ENCODE measurements around the gene MDC1.
"Not testable (repeated sequence)": the region's sequence is repeated elsewhere in the genome, so short reads cannot be mapped to it uniquely, and the experiment has no call there.

Gene MDC1

GRCh38 chr6:30717129-30717844 is at the start of gene MDC1:
MDC1 (minus strand) TSS chr6:30717281; CDS start chr6:30715175, 2,106 bp downstream.
- DNase-seq (ENCODE audit: low spot score) = peak; percentile 100

- no peak for DNase-seq (ENCODE audit: low spot score)
Measured at GRCh38 chr6:30766461-30767157, 49.5 kb upstream of the MDC1 start.

- DNase-seq (ENCODE audit: low spot score) = not testable (repeated sequence)
Measured at GRCh38 chr6:30765495-30765894, 48.4 kb upstream of the MDC1 start.

GRCh38 chr6:30764490-30765043 is 47.5 kb upstream of the MDC1 start:
- not testable (repeated sequence) for DNase-seq (ENCODE audit: low spot score)

- DNase-seq (ENCODE audit: low spot score) = no peak
Measured at GRCh38 chr6:30763618-30764489, 46.8 kb upstream of the MDC1 start.

GRCh38 chr6:30763155-30763617 is 46.1 kb upstream of the MDC1 start:
- no peak for DNase-seq (ENCODE audit: low spot score)

- DNase-seq (ENCODE audit: low spot score) = no peak
Measured at GRCh38 chr6:30761791-30762429, 44.8 kb upstream of the MDC1 start.

GRCh38 chr6:30760549-30760948 is 43.5 kb upstream of the MDC1 start:
- DNase-seq (ENCODE audit: low spot score) = no peak

GRCh38 chr6:30759575-30760239 is 42.6 kb upstream of the MDC1 start:
- DNase-seq (ENCODE audit: low spot score) = peak; percentile 60

GRCh38 chr6:30757261-30757904 is 40.3 kb upstream of the MDC1 start:
- no peak for DNase-seq (ENCODE audit: low spot score)

- not testable (repeated sequence) for DNase-seq (ENCODE audit: low spot score)
Measured at GRCh38 chr6:30756405-30757003, 39.4 kb upstream of the MDC1 start.

GRCh38 chr6:30754631-30755030 is 37.5 kb upstream of the MDC1 start:
- DNase-seq (ENCODE audit: low spot score) = no peak

- peak; percentile 98 for DNase-seq (ENCODE audit: low spot score)
Measured at GRCh38 chr6:30752157-30752927, 35.3 kb upstream of the MDC1 start.

GRCh38 chr6:30750379-30750668 is 33.2 kb upstream of the MDC1 start:
- no peak for DNase-seq (ENCODE audit: low spot score)

GRCh38 chr6:30749554-30750378 is 32.7 kb upstream of the MDC1 start:
- DNase-seq (ENCODE audit: low spot score) = no peak

- DNase-seq (ENCODE audit: low spot score) = no peak
Measured at GRCh38 chr6:30748851-30749540, 31.9 kb upstream of the MDC1 start.

- DNase-seq (ENCODE audit: low spot score) = no peak
Measured at GRCh38 chr6:30747902-30748769, 31.1 kb upstream of the MDC1 start.

All from RKO (cell line).